H9 (cell line): Measurements from ENCODE around the gene ARSJ. TPM values are rescaled to one million over a fixed set of nuclear protein-coding genes. Genes with fewer than 3 reads are reported as not detected.
"Not testable (repeated sequence)": the region's sequence is repeated elsewhere in the genome, so short reads cannot be mapped to it uniquely, and the experiment has no call there.

Experiments used
- DNase-seq: peaks from one replicate; pipeline ENCODE4 v3.0.0-alpha.2; 2017
- H2AFZ ChIP-seq: one replicate; pipeline ENCODE4 v1.6.1; 2013; ENCODE audit warnings: mild to moderate bottlenecking, low read length, control low read depth, moderate library complexity
- H2AK5ac ChIP-seq: 2 replicates; pipeline ENCODE4 v1.6.1; 2013; ENCODE audit warnings: low read length, control low read depth, mixed read lengths; ENCODE audit not compliant: insufficient read length
- H2BK120ac ChIP-seq: one replicate; pipeline ENCODE4 v1.6.1; 2013; ENCODE audit warnings: low read depth, mild to moderate bottlenecking, low read length, control low read depth, inconsistent platforms; ENCODE audit not compliant: poor library complexity, severe bottlenecking
- H2BK12ac ChIP-seq: 2 replicates; pipeline ENCODE4 v1.6.1; 2013; ENCODE audit warnings: low read length, control low read depth, mixed read lengths, low read depth; ENCODE audit not compliant: insufficient read length
- H2BK15ac ChIP-seq: 2 replicates; pipeline ENCODE4 v1.6.1; 2013; ENCODE audit warnings: low read depth, low read length, control low read depth
- H2BK20ac ChIP-seq: one replicate; pipeline ENCODE4 v1.6.1; 2013; ENCODE audit warnings: low read depth, mild to moderate bottlenecking, low read length, control low read depth, inconsistent platforms; ENCODE audit not compliant: poor library complexity, severe bottlenecking
- H2BK5ac ChIP-seq: 2 replicates; pipeline ENCODE4 v1.6.1; 2013; ENCODE audit warnings: low read length, control low read depth, mixed read lengths; ENCODE audit not compliant: insufficient read length
- H3K14ac ChIP-seq: 2 replicates; pipeline ENCODE4 v1.6.1; 2013; ENCODE audit warnings: low read length, control low read depth; ENCODE audit not compliant: insufficient read depth
- H3K18ac ChIP-seq: 2 replicates; pipeline ENCODE4 v1.6.1; 2013; ENCODE audit warnings: low read depth, mild to moderate bottlenecking, mixed read lengths, low read length, control low read depth; ENCODE audit not compliant: insufficient read length
- H3K23ac ChIP-seq: 2 replicates; pipeline ENCODE4 v1.6.1; 2013; ENCODE audit warnings: low read length, control low read depth, mixed read lengths, low read depth; ENCODE audit not compliant: insufficient read length
- H3K23me2 ChIP-seq: 2 replicates; pipeline ENCODE4 v1.6.1; 2013; ENCODE audit warnings: low read depth, mild to moderate bottlenecking, mixed read lengths, low read length, control low read depth; ENCODE audit not compliant: insufficient read length, poor library complexity, severe bottlenecking
- H3K27ac ChIP-seq: 2 replicates; pipeline ENCODE4 v1.5.1; 2013; ENCODE audit warnings: low read length, control low read depth, mixed read lengths, low read depth; ENCODE audit not compliant: insufficient read length
- H3K27me3 ChIP-seq: 2 replicates; pipeline ENCODE4 v1.6.1; 2013; ENCODE audit warnings: low read length, control low read depth, inconsistent platforms; ENCODE audit not compliant: insufficient read depth
- H3K4ac ChIP-seq: 2 replicates; pipeline ENCODE4 v1.6.1; 2013; ENCODE audit warnings: low read depth, mild to moderate bottlenecking, control low read depth, inconsistent platforms, low read length, moderate library complexity
- H3K4me1 ChIP-seq: 2 replicates; pipeline ENCODE4 v1.6.1; 2013; ENCODE audit warnings: low read length, control low read depth, inconsistent platforms; ENCODE audit not compliant: insufficient read depth
- H3K4me2 ChIP-seq: 2 replicates; pipeline ENCODE4 v1.6.1; 2013; ENCODE audit warnings: low read length, control low read depth, mixed read lengths; ENCODE audit not compliant: insufficient read length, insufficient read depth
- H3K56ac ChIP-seq: 2 replicates; pipeline ENCODE4 v1.6.1; 2013; ENCODE audit warnings: low read depth, mild to moderate bottlenecking, mixed read lengths, low read length, control low read depth; ENCODE audit not compliant: insufficient read length
- H3K79me1 ChIP-seq: 2 replicates; pipeline ENCODE4 v1.6.1; 2013; ENCODE audit warnings: low read depth, mild to moderate bottlenecking, moderate library complexity, low read length, control low read depth, inconsistent platforms; ENCODE audit not compliant: insufficient read depth, poor library complexity, severe bottlenecking
- H3K79me2 ChIP-seq: 2 replicates; pipeline ENCODE4 v1.6.1; 2013; ENCODE audit warnings: low read length, control low read depth, inconsistent platforms; ENCODE audit not compliant: insufficient read depth
- H3K9ac ChIP-seq: 2 replicates; pipeline ENCODE4 v1.6.1; 2013; ENCODE audit warnings: low read length, control low read depth, mixed read lengths; ENCODE audit not compliant: insufficient read length; ENCODE audit errors: extremely low read depth
- H3K9me3 ChIP-seq: one replicate; pipeline ENCODE4 v1.6.1; 2013; ENCODE audit warnings: low read depth, low read length, inconsistent platforms; ENCODE audit not compliant: control insufficient read depth
- H3T11ph ChIP-seq: one replicate; pipeline ENCODE4 v1.6.1; 2013; ENCODE audit warnings: mild to moderate bottlenecking, low read length, control low read depth, inconsistent platforms
- H4K20me1 ChIP-seq: one replicate; pipeline ENCODE4 v1.6.1; 2013; ENCODE audit not compliant: control insufficient read depth, insufficient read length, insufficient read depth
- H4K5ac ChIP-seq: 2 replicates; pipeline ENCODE4 v1.6.1; 2013; ENCODE audit warnings: low read depth, mild to moderate bottlenecking, mixed read lengths, low read length, control low read depth; ENCODE audit not compliant: insufficient read length
- H4K8ac ChIP-seq: replicated peaks from 2 replicates; pipeline ENCODE4 v1.6.1; 2013; ENCODE audit warnings: low read length, control low read depth, mixed read lengths, low read depth; ENCODE audit not compliant: insufficient read length
- H4K91ac ChIP-seq: 2 replicates; pipeline ENCODE4 v1.6.1; 2013; ENCODE audit warnings: low read depth, mild to moderate bottlenecking, moderate library complexity, mixed read lengths, low read length, control low read depth; ENCODE audit not compliant: insufficient read length
- H3K27ac Mint-ChIP-seq, 3 experiments: 2 replicates in 2 of 3; 3 replicates in 1 of 3; pipeline ENCODE4 v1.8.0; 2020 to 2021; ENCODE audit warnings: mixed read lengths in 3 of 3, mild to moderate bottlenecking in 1 of 3, moderate library complexity in 1 of 3
- H3K27me3 Mint-ChIP-seq: 2 replicates; pipeline ENCODE4 v1.8.0; 2021; ENCODE audit warnings: low read depth, mild to moderate bottlenecking, moderate library complexity, mixed read lengths
- H3K36me3 Mint-ChIP-seq, 3 experiments: 2 replicates in 2 of 3; 3 replicates in 1 of 3; pipeline ENCODE4 v1.8.0; 2020 to 2021; ENCODE audit warnings: low read depth in 3 of 3, mixed read lengths in 3 of 3; ENCODE audit not compliant: insufficient read depth in 1 of 3
- H3K4me1 Mint-ChIP-seq, 2 experiments: 2 replicates each; pipeline ENCODE4 v1.8.0; 2020; ENCODE audit warnings: mixed read lengths in 2 of 2
- H3K4me3 Mint-ChIP-seq, 2 experiments: 2 replicates in 1 of 2; 3 replicates in 1 of 2; pipeline ENCODE4 v1.8.0; 2020 to 2021; ENCODE audit warnings: mild to moderate bottlenecking in 2 of 2, mixed read lengths in 2 of 2, moderate library complexity in 1 of 2
- H3K9me3 Mint-ChIP-seq, 2 experiments: 2 replicates in 1 of 2; 3 replicates in 1 of 2; pipeline ENCODE4 v1.8.0; 2020; ENCODE audit warnings: mild to moderate bottlenecking in 2 of 2, mixed read lengths in 2 of 2, moderate library complexity in 1 of 2
- WGBS: extraction: QIAGEN DNeasy Blood & Tissue Kit; methylation state at CpG from one replicate; pipeline ENCODE4 v1.1.7; 2013; ENCODE audit warnings: missing lambda C conversion rate, low lambda C conversion rate, mixed read lengths; ENCODE audit not compliant: insufficient read length; ENCODE audit errors: extremely low coverage; 5-methylcytosine and 5-hydroxymethylcytosine counted together
- total RNA-seq: library from RNA; stranded (reverse); gene quantifications from 2 replicates; pipeline ENCODE4 v1.2.1, GENCODE V29; 2021
- TF ChIP-seq, protein P1 (sequence below): fragments of 200-600 bp; sonication (generic); conservative IDR thresholded peaks from 3 replicates; pipeline ENCODE4 v1.8.0; 2021; ENCODE audit warnings: antibody characterized with exemption, mild to moderate bottlenecking

Gene ARSJ
- total RNA-seq, 1 experiment from 2014 or later: 1.1 TPM

GRCh38 chr4:113941836-113942235 lies 37.6 kb downstream of the ARSJ start:
- H3K79me1 ChIP-seq: no peaks in the 10 kb centered on the region
- H3K56ac ChIP-seq: no peak overlapping the region
- H3T11ph ChIP-seq: no peak overlapping the region
- no peak for DNase-seq
- no peak overlapping the region for H3K14ac ChIP-seq
- no peaks in the 10 kb centered on the region for H4K20me1 ChIP-seq
- no peak overlapping the region for H2BK20ac ChIP-seq
- no CpG with 5 or more reads among the region's 1 CpG for WGBS
- no peaks in the 10 kb centered on the region for H3K23me2 ChIP-seq
- Mint-ChIP-seq H3K27ac (no peak overlapping the region), H3K36me3 (no peaks in the 10 kb centered on the region), H3K27me3 (no peaks in the 10 kb centered on the region), H3K4me3 (no peak overlapping the region), H3K9me3 (peaks cover 0 to 2% of the 10 kb centered on the region in 2 experiments; a peak in 2 of 5 replicates), H3K4me1 (peaks cover 11 to 12% of the 10 kb centered on the region in 2 experiments)
- no peaks in the 10 kb centered on the region for H3K79me2 ChIP-seq
- H3K27ac ChIP-seq: no peak overlapping the region
- no peak overlapping the region for H2AK5ac ChIP-seq
- no peak overlapping the region for H2AFZ ChIP-seq
- no peak overlapping the region for H3K4me2 ChIP-seq
- no peak overlapping the region for H3K18ac ChIP-seq
- H2BK120ac ChIP-seq: no peak overlapping the region
- H4K8ac ChIP-seq: no peak overlapping the region
- H4K5ac ChIP-seq: no peak overlapping the region
- H3K27me3 ChIP-seq: no peaks in the 10 kb centered on the region
- no peak overlapping the region for H2BK12ac ChIP-seq
- H2BK15ac ChIP-seq: no peak overlapping the region
- TF ChIP-seq, protein P1, sequence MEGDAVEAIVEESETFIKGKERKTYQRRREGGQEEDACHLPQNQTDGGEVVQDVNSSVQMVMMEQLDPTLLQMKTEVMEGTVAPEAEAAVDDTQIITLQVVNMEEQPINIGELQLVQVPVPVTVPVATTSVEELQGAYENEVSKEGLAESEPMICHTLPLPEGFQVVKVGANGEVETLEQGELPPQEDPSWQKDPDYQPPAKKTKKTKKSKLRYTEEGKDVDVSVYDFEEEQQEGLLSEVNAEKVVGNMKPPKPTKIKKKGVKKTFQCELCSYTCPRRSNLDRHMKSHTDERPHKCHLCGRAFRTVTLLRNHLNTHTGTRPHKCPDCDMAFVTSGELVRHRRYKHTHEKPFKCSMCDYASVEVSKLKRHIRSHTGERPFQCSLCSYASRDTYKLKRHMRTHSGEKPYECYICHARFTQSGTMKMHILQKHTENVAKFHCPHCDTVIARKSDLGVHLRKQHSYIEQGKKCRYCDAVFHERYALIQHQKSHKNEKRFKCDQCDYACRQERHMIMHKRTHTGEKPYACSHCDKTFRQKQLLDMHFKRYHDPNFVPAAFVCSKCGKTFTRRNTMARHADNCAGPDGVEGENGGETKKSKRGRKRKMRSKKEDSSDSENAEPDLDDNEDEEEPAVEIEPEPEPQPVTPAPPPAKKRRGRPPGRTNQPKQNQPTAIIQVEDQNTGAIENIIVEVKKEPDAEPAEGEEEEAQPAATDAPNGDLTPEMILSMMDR: no peak
- H3K23ac ChIP-seq: no peak overlapping the region
- H3K9me3 ChIP-seq: no peaks in the 10 kb centered on the region
- peaks cover 2% of the 10 kb centered on the region for H3K4me1 ChIP-seq
- no peak overlapping the region for H4K91ac ChIP-seq
- H2BK5ac ChIP-seq: no peak overlapping the region
- no peak overlapping the region for H3K9ac ChIP-seq
- H3K4ac ChIP-seq: no peak overlapping the region

DNA sequence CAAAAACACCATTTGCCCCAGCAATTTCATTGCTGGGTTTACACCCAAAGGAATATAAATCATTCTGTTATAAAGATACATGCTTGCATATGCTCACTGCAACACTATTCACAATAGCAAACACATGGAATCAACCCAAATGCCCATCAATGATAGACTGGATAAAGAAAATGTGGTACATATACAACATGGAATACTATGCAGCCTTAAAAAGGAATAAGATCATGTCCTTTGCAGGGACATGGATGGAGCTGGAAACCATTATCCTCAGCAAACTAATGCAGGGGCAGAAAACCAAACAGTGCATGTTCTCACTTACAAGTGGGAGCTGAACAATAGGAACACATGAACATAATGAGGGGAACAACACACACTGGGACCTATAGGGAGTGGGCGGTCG lies 39.3 kb downstream of the ARSJ start:
- H3K27me3 ChIP-seq, H2BK12ac ChIP-seq, H2BK5ac ChIP-seq, H3K23me2 ChIP-seq, H2AK5ac ChIP-seq, H2BK120ac ChIP-seq, H3K36me3 Mint-ChIP-seq, H3K27me3 Mint-ChIP-seq, H3K4me1 ChIP-seq, H3K27ac Mint-ChIP-seq, H4K20me1 ChIP-seq, H3K4me2 ChIP-seq, H3K9ac ChIP-seq, H3K4me3 Mint-ChIP-seq, H4K5ac ChIP-seq, H3K23ac ChIP-seq, DNase-seq, H3K4me1 Mint-ChIP-seq, H3K18ac ChIP-seq, H3K56ac ChIP-seq, H4K91ac ChIP-seq, H3K14ac ChIP-seq, H3K27ac ChIP-seq, H3K79me2 ChIP-seq, H2BK20ac ChIP-seq, H3K4ac ChIP-seq, H3K9me3 ChIP-seq, H4K8ac ChIP-seq, H2AFZ ChIP-seq, H3K79me1 ChIP-seq, H2BK15ac ChIP-seq, H3T11ph ChIP-seq, H3K9me3 Mint-ChIP-seq: not testable (repeated sequence)
- WGBS: no CpG with 5 or more reads among the region's 2 CpGs
